DMS53 treated with DMSO at 0.1 percent for 48 hours (cell line): Measurements from ENCODE around the gene TMA7B.

Source experiments
- DNase-seq: peaks from one replicate; lab custom pipeline; 2025; ENCODE audit not compliant: unreplicated experiment; lab: John Stamatoyannopoulos, UW

Gene TMA7B

DNA sequence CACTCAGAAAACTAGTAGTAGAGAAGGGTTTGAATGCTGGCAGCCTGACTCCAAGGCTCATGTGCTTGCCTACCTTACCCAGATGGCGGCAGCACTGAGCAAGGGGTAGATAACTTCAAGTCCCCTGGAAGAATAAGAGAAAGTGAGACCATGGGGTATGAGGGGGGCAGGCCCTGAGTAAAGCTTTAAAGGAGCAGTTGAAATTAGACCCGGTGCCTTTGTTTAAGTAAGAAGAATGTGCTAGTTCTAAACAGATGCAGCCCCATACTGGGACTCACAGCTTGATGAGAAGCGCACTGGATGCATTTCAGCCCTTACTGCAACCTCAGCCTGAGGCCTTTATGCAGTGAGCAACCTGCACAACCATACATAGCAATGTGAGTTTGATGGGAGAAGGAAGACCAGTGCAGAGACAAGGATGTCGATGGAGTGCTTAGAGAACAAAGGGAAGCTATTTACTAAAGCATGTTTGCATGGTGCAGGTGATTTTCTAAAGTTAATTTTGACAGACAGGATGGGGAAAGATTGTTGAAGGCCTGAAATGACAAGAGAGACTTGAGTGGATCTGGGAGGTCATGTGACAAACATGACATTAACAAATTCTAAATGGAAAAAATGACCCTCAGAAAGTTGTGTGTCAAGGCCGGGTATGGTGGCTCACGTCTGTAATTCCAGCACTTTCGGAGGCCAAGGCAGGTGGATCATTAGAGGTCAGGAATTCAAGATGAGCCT, 27.1 kb upstream of the TMA7B start:
- peak; percentile 29 for DNase-seq

DNA sequence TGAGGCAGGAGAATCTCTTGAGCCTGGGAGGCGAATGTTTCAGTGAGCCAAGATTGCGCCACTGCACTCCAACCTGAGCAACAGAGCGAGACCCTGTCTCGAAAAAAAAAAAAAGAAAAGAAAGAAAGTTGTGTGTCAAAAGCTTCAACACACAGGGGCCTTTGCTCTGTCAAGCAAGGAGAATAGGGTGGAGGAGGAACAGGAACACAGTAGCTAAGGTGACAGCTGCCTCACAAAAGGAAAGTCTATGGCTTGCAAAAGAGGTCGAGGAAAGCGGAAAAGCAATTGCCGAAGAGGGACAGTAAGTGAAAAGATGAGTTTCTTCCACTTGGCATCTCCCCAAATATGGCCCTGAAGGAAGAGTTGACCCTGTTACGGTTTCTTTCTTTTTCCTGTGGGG, 26.5 kb upstream of the TMA7B start:
- DNase-seq: no peak

DNA sequence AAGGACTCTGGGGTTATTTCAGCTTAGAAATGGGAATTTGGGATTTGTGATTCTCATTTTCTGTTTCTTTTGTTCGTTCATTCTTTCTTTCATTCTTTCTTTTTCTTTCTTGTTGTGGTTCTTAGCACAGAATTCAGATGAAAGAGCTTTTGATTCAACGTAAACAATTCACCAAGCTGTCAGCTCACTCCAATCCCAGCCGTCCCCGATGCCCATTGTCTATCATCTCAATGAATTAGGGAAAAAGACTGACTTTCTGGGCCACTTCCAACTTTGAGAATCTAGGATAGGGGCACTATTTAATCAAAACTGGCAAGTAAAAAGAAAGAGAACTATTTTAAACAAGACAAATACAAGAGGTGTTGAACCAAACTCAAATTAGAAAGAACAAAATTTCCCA, 25.1 kb upstream of the TMA7B start:
- DNase-seq: no peak

DNA sequence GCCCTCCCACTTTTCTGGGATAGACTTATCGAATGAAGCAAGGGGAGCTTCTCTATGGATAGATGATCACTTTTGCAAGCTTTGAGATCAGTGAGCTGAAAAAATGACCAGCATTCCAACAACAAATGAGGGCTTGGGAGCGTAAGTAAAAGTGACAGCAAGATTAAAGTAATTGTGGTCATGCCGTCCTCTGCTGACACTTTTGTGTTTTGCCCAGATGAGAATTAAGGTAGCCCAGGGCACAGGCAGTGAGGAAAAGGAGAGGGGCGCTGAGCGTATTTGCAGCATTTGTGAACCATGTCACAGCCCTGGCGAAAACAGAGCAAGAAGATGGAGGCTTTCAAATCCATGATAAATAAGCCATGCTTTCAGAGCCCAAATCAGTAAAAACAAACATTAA, 24.6 kb upstream of the TMA7B start:
- no peak for DNase-seq

DNA sequence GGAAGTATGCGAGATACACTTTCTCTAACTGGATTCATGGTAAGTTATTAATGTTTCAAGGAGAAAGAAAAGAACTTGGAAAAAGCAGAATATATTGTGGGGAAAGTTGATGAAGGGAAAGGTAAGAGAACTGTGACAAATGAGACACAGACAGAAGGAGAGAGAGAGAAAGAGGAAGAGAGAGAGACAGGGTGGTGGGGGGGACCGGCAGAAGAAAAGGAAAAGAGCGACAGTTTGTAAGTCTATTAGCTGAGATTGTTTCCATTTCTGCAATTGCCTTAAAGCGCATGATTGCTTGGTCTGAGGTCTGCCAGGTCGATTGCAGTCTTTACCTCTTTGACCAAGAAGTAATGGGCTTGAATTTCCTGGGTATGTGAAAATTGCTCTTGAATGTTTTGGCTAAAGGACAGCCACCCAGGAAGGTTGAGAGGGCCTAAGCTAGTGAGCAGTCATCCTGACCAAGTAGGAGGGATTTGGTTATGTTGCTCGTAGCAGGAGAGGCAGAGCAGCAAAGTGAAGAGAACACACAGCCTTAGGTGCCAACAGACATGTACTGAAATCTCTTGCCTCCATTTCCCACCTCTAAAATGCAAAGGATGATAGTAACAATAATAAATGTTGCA, 23.6 kb upstream of the TMA7B start:
- no peak for DNase-seq

DNA sequence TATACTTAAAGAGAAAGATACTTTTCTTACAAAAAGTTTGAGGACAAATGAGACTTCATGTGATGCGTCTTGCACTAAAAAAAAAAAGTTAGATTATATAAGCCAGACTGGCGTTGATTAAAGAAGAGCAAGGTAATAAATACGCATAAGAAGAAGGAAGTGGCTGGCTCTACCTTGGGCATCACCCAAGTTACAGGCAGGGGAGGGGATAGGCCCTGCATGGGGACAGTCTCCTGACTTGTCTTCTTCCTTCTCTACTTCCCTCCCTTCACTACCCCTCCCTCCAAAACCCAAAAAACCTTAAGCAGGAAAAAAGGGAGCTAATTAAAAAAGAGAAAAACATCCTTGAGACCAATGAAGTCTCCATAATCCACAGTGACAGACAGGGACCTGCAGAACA, 22.3 kb upstream of the TMA7B start:
- no peak for DNase-seq

DNA sequence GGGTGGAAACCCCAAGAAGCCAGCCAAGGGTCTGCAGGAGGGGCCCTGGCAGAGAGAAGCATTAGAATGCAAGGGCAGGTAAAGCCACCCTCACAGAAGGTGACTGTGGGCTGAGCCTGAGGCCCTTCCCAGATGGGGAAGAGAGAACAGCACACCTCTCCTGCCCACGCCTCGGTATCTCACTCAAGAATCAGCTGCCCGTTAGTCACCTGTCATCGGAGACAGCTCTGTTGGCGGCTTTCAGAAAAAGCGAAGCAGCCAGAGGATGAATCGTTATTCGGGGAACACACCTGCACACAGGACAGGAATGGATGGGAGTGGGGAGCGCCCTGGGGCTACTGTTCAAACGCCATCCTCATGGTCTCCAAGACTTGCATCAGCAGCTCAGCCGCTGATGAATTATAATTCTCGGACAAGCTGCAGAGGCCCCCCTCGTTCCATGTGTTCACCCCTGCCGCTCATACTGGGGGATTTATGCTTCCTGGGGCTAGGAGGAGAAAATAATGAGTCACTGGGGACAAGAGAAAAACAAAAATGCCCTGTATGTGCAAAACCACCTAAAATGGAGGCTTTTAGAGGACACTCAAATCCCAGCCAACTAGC, 21.6 kb upstream of the TMA7B start:
- no peak for DNase-seq

DNA sequence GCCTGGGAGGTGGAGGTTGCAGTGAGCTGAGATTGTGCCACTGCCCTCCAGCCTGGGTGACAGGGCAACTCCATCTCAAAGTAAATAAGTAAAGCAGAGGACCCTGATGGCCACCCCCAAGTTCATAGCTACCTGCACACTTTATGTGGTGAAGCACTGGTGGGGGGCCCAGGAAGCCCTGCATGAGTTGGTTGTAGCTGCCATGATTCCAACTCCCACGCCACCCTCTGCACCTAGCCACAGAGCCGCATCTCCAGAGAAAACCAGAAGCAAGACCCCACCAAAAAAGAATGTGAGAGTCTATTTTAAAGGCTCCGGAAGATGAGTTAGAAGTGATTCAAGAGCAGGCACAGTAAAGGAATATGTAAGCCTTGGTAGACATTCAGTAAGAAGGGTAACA, 20.4 kb upstream of the TMA7B start:
- DNase-seq: no peak

DNA sequence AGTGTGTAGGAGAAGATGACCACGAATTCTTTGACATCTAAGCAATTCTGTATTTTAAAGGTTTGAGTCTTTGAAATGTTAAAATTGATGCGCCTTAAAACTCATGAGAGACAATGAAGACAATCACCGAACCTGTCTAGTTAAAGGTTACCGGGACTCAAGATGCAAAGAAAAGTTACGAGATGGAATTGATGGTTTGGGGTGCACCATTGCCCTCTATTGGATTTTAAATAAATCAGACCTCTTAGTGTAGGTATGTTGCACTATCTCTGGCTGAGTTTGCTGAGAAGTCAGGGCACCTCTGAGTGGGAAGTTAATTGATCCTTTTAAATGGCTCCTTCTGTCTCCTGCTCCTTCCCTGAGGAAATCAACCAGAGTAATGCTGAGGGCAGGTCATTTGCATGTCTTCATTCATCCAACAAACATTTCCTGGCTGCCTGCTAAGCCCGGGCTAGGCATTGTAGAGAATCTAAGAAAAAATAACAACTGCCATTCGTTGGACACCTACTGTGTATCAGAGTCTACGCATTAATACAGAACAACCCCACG, 19.4 kb upstream of the TMA7B start:
- no peak for DNase-seq

DNA sequence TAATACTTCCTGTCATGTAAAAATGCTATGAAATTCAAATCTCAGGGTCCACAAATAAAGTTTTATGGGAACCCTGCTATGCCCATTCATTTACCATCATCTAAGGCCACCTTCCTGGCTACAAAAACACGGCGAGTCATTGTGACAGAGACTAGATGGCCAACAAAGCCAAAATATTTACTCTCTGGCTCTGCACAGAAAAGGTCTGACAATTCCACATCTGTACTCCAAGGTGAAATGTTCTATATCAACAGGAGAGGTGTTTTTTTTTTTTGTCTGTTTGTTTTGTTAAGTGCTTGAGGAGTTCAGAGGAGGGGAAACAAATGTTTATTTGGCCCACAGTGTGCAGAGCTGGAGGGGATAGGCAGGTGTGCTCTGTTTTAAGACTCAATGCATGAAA, 18.6 kb upstream of the TMA7B start:
- DNase-seq: peak; percentile 89

DNA sequence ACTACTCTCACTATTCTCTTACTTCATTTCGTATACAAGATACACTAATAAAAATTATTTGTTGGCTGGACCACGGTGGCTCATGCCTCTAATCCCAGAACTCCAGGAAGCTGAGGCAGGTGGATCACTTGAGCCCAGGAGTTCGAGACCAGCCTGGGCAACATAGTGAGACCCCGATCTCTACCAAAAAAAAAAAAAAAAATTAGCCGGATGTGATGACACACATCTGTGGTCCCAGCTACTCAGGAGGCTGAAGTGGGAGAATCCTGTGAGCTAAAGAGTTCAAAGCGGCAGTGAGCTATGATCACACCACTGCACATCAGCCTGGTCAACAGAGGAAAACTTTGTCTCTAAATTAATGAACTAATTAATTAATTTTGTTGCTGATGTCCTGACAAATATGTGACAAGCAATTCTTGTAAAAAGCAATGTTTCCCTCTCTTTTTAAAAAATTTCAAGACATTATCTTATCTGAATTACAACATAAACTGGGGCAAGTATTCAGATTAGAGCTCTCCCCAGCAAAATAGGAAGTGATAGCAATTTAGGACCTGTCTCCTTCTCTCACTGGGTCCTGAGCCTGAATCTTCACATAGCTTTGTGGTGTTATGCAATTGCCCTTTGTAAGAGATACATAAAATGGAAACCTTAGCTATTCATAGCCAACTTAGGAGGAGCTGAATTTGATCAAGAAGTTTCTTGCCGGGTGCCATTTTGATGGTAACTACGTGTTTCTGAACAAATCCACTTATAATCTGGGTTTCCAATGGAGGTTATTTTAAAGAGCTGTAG, 17.6 kb upstream of the TMA7B start:
- DNase-seq: no peak

DNA sequence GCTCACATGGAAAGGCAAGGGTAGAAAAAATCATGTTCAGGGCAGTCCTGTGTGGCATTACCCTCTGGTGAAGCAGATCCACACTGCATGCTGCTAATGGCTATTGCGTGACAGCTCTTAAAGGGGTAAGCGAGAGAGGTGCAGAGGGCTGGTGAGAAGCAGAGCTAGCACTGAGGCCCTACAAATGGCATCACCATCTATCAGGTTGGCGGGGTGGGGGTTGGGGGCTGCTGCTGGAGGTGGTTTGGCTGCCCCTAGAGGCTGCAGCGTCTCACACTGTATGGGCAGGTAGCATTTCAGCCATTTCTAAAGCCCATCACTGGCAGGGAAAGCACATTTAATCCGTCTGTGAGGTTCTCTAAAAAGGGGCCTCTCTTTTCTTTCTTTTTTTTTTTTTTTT, 16.9 kb upstream of the TMA7B start:
- DNase-seq: no peak

DNA sequence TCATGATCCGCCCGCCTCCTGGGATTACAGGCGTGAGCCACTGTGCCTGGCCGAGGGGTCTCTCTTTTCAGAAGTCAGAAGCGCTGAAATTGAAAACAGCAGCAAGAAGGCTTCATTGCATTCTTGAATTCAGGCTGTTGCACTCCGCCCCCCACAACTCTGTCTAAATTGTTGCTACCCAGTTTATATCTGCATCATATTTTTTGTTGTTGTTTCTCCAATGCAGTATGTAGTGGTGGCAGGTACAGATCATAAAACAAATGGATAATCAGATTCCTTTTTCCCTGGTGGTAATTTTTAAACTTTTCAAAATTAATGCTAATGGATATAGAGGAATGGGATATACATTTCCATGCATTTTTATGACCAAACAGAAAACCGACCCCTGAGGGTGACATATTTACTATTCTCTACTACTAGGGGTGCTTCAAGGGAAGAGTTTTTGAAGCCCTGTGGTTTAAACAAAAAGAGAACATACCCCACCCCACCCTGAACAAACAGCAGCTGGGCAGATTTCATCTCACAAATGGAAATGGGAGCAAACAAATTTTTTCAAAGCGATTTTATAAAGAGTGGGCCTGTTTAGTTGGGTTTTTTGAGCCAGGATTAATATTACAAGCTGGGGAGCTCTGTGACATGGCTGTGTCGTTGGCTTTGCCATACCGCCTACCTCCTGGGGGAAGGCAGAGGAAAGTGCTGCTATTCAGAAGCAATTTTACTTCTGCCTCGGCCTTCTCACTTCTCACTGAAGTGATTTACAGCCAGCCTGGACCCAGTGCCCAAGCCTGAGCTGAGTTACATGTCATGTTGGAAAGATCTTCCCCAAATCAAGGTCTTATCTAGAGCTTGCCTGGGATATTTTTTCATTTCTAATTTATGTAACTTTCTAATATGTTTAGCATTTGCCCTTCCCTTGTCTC, 16.0 kb upstream of the TMA7B start:
- DNase-seq: no peak

DNA sequence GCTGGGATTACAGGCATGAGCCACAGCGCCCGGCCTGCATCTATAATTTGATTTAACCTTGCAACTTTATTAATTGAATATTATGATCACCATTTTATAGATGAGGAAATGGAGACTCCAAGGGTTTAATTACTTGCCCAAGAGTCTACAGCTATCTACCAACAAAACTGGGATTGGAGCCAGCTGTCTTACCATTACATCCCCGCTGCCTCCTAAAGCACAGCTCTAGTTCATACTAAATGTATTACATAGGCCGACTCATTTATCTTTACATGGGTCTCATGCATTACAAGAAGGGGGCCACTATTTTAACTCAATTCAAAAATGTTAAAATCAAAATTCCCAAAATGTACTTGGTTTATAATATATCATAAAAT, 14.1 kb upstream of the TMA7B start:
- no peak for DNase-seq

DNA sequence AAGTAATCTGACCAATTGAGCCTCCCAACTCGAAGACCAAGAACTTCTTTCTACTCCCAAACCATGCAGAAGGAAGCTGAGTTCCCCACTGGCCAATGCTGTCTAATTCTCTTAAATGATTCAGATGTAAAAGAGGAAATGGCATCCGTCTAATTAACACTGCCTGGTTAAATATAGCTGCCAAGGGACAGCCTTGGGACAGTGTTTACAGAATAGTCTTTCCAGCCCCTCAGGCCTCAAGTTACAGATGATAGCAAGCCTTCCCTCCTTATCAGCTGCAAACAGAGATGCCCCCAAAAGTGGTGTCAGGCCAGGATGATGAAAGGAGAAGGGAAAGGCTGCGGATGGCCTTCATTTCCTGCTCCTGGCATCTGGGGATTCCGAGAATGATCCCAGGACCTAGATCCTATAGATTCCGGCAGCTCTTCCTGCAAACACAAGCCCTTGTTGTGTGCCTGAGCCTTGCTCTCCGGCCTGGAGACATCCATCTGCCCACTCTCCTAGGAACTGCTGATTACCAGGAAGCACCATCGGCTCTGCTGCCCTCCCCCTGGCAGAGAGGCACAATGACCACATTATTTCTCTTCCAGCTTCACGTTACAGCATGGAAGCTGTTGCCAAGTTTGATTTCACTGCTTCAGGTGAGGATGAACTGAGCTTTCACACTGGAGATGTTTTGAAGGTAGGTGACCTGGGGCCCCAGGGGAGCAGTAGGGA, 13.5 kb upstream of the TMA7B start:
- peak; percentile 66 for DNase-seq

DNA sequence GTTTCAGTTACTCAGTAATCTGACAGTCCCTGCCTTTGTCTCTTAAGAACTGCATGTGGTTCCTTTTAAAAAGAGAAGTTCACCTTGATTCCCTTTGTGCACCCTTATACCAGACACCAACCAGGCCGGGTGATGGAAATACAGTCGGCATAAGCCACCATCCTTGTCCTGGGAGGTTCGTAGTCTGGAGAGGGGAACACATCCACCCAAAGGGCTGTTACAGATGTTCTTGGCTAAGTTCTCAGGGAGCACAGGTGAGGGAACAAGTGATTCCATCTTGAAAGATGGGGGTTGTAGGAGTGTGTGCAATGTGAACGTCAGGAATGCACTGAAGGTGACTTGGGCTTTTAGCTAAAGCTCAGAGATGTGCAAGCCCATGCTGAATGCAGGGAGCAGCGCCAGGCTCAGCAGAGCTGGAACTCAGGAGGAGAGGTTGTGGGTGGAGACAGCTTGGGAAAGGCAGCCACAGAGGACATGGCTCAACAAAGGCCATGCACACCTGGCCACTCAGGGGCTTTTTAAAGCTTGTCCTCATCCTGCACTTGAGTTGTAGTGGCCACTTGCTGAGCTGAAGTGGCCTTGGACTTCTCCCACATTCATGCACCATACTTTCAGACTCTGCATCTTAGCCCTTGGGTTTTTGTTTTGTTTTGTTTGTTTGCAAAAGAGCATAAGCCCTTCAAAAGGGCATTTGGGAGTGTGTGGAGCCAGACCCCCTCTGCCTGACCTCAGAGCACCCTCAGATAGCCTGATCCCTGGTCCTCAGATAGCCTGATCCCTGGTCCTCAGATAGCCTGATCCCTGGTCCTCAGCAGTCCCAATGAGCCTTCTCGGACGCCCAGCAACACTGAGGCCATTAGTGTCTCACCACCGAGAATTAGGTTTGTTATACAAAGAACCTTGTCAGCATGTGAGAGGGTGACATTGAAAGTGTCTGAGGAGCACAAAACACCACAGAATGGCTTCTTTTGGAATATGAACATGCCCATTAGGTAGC, 12.7 kb upstream of the TMA7B start:
- DNase-seq: peak; percentile 82

DNA sequence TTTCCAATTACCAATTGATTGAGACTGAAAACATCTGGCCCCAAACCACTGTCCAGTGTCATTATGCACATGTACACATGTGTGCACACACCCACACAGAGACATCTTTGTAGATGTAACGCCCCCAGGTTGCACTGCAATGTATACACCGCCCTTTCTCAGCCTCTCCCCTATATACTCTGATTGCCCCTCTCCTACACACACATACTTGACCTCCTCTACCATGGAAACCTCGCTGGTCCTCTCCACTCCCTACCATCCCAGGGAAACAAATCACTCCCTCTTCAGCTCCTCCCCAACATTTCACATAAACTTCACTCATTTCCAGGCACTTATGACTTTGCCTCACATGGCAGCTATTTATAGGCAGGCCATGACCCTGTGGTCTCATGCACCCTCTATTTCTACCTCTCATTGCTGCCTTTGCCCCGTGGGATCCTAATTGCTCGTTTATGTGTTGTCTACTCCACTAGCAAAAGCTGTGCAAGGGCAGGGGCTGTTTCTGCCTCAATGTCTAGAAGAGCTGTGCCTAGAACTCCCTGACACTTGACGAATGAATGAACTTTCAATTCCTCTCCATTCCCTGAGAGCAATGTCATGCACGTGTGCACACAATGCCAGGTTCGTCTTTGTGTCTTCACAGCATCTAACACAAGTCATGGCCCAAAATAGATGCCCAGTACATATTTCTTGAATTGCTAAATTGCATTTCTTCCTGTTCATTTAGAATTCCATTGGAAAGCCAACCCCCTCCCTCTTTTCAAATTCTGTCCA, 10.0 kb upstream of the TMA7B start:
- DNase-seq: no peak
